Measurements from ENCODE around the gene CBARP.
"Not testable (repeated sequence)": the region's sequence is repeated elsewhere in the genome, so short reads cannot be mapped to it uniquely, and the experiment has no call there.

CBARP gene

GRCh38 chr19:1252821-1253513 lies 15.2 kb upstream of the CBARP start:
- no peak for DNase-seq (ENCODE audit: low read depth)

DNA sequence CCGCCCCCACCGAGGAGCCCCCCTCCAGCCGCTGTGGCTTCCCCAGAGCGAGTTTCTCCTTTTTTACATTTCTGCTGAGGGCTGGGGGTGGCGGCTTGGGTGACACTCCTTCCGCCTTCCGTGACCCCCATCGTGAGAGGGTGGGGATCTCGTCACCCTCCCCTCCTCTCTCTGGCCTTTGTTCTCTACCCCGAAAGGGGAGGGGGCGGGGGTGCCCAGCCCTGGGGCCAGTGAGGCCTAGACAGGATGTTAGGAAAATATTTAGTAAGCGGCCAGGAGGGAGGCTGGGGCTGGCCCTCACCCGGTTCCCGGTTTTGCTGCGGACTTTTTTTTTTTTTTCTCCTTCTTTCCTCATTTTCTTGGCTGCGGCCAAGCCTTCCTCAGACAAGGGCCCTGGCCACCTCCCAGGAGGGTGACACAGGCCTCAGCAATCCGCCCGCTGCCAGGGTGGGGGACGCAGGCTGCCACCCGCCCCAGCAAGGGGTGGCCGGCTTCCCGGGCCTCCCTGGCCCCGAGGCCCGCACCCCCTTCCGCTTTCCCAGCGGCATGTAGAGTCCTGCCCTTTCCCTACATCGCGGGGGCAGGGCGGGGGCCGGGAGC lies 14.5 kb upstream of the CBARP start:
- no peak for DNase-seq (ENCODE audit: low read depth)

DNA sequence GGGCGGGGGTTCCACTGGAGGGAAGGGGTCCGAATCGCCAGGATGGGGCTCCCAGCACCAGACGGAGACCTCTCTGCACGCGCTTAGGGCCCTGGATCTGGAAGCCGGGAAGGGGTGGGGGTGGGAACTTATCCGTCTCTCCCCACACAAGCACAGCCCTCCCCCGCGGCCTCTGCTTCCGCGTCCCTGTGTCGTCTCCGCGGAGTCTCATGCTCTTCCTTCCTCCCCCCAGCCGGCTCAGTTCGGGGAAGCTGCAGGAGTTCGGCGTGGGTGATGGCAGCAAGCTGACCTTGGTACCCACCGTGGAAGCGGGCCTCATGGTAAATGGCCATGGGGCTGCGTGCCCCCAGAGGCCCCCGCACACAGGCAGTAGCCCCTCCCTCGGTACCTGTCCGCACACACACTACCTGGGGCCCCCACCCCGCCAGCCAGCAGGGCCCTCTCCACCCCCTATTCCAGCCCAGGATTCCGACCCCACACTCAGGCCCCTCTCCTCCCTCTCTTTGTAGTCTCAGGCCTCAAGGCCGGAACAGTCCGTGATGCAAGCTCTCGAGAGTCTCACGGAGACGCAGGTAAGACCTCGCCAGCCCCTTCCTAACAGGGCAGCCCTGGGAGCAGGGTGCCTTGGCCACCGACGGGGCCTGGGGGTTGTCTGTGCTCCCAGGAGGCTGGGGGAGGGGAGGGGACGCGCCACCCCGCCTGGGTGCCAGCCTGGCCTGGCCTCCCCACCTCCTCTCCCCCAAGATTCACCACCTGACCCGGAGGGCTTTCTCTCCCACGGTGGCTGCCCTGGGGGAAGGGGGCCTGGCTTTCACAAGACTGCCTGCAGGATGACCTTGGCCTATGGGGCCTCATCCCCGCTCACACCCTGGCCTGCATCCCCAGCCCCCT lies 13.8 kb upstream of the CBARP start:
- DNase-seq (ENCODE audit: low read depth) = no peak

DNA sequence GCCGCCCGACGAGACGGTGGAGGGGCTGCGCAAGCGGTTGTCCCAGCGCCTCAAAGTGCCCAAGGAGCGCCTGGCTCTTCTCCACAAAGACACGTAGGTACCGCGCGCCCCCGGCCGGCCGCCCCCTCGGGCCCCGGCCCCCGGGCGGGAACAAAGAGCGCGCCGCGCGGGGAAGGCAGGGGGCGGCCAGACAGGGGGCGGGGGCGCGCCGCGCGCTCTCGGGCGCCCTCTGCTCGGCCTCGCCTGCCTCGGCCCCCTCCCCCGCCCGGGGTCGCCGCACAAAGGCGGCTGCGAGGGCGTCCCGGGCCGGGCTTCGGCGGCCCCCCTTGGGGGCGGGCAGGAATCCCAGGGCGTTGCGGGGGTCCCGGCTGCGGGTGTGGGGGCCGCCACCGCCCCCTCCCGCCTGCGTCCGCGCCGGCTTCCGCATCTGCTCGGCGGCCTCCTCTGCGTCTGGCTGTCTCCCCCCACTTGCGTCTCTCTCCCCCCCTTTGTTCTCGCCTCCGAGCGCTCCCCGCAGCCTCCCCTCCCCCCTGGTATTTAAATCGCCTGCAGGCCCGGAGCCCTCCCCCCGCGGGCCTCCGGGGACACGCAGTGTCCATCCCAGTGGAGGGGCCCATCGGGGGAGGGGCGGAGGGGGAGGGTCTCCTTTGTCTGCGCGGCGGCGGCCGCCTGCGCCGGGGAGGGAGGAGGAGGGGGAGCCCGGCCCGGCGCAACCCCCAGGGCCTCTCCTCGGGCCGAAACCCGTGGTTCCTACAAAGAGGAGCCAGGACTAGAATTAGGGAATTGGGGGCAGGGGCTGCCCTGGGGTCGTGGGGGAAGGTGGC lies 12.8 kb upstream of the CBARP start:
- DNase-seq (ENCODE audit: low read depth) = no peak

DNA sequence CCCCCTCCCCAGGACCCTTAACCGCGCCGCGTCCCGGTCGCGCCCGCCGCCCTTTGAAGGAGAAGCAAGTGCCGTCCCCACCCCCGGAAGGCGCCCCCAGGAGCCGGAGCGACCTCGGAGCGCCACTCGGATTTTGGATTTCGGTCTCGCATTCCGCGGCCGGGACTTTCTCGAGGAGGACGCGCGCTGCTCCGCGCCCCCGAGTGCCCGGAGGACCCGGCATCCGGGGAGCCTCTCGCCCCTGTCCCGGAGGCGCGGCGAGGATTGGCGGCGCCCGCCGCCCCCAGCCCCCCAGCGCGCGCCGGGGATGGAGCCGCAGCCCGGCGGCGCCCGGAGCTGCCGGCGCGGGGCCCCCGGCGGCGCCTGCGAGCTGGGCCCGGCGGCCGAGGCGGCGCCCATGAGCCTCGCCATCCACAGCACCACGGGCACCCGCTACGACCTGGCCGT lies 12.2 kb upstream of the CBARP start:
- DNase-seq (ENCODE audit: low read depth) = no peak

DNA sequence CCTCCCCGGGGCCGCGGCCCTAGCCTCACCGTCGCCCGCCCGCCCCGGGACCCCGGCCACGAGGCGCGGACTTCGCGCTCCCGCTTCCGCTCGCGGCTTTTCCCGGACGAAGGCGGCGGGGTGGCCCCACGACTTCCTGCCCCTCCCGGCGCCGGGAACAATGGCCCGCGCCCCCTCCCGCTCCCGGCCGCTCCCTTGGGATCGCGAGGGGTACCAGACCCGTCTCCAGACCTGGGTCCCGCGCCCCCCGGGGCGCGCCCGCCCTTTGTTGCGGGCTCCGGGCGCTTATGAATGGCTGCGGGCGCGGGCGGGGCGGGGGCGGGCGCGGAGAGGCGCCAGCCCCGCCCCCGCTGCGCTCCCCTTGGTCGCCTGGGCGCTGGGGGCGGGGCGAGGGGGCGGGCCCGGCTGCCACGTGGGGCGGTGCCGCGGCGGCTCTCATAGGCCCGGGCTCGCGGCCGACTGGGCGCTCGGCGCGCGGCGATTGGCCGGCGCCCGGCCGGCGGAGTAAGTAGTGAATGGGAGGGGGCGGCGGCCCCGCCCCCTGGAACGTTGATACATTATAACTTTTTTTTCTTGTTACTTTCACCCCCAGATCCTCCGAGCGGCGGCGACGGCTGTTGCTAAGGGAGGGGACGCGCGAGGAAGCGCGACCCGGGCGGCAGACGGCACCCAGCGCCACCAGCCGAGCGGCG lies 11.6 kb upstream of the CBARP start:
- peak; percentile 83 for DNase-seq (ENCODE audit: low read depth)

DNA sequence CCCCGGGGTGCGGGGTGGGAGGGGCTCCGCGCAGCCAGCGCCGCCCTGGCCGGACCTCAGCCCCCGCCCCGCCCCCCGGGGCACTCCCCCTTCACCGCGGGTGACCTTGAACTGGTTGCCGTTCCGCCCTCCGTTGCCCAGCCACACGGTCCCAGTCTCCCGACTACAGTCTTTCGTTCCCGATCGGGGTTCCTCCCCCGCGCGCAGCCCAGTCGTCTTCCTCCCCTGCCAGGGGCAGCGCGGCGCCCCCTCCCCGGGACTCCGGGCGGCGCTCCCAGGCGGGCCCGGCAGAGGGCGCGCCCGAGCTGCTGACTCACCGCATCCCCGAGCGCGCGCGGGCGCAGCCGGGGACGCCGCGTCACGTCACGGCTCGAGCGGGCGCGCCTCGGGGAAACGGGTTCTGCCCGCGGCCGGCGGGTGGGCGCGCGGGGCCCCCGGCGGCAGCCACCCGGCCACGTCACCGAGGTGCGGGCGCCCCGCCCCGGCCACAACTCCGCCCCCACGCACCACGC lies 11.0 kb upstream of the CBARP start:
- DNase-seq (ENCODE audit: low read depth) = no peak

DNA sequence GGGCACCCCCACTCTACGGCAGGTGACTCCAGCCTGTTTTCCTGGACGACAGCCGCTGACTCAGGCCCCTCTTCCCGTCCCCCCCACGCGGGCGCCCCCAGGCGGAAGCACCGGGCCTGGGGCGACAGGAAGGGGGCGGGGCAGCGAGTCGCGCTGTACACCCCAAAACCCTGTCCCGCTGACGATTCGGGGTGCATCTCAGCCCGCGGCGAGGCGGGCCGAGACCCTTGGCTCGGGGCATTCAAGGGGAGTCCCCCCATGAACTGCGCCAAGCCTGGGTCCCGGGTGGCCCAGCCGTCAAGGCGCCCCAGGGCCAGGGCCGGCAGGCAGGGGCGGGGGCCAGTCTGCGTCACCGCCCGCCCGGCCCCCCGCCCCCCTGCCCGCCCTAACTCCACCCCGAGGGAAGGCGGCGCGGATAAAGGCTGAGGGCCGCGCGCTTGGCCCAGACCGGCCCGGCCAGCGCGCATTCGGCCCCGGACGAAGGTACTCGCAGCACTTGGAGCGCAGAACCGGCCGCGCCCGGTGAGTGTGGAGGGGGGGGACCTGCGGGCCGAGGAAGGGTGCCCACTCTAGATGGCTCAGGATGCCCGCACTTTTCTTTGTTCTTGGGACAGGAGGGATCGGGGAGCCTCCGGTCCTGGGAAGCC lies 10.5 kb upstream of the CBARP start, which contains the start of gene MIDN:
Gene MIDN, plus strand, starts transcription at position 445 of the 647 bp plus-strand sequence. CDS start 1,714 bp downstream, outside the sequence.
- DNase-seq (ENCODE audit: low read depth) = no peak

- no peak for DNase-seq (ENCODE audit: low read depth)
Observed at GRCh38 chr19:1247748-1248138, 9.9 kb upstream of the CBARP start.

DNA sequence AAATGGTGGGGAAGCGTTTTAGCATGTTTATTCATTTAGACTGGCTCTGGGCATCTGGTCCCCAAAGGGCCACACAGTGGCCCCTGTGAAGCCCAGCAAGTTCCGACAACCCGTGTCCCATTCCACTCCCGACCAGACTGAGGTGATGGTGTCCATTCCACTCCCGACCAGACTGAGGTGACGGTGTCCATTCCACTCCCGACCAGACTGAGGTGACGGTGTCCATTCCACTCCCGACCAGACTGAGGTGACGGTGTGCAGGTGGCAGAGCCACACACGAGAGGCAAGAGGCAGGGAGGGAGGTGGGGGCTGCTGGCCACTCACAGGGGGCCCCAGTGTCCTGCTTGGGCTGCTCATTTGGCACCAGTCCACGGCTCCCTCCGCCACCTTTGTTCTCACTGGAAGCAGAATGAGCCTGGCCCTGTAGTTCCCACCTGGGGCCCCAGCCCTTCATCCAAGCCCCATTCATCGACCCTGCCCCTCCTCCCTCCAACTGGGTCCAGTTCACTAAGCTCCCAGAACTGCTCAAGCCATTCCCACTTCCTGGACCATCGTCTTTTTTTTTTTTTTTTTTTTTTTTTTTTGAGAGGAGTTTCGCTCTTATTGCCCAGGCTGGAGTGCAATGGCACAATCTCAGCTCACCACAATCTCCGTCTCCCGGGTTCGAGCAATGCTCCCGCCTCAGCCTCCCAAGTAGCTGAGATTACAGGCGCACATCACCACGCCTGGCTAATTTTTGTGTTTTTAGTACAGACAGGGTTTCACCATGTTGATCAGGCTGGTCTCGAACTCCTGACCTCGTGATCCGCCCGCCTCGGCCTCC lies 8.7 kb upstream of the CBARP start:
- not testable (repeated sequence) for DNase-seq (ENCODE audit: low read depth)

GRCh38 chr19:1245494-1246264 lies 7.9 kb upstream of the CBARP start:
- no peak for DNase-seq (ENCODE audit: low read depth)

- no peak for DNase-seq (ENCODE audit: low read depth)
Observed at GRCh38 chr19:1244693-1245451, 7.1 kb upstream of the CBARP start.

- peak; percentile 78 for DNase-seq (ENCODE audit: low read depth)
Observed at GRCh38 chr19:1243768-1244692, 6.2 kb upstream of the CBARP start.

DNA sequence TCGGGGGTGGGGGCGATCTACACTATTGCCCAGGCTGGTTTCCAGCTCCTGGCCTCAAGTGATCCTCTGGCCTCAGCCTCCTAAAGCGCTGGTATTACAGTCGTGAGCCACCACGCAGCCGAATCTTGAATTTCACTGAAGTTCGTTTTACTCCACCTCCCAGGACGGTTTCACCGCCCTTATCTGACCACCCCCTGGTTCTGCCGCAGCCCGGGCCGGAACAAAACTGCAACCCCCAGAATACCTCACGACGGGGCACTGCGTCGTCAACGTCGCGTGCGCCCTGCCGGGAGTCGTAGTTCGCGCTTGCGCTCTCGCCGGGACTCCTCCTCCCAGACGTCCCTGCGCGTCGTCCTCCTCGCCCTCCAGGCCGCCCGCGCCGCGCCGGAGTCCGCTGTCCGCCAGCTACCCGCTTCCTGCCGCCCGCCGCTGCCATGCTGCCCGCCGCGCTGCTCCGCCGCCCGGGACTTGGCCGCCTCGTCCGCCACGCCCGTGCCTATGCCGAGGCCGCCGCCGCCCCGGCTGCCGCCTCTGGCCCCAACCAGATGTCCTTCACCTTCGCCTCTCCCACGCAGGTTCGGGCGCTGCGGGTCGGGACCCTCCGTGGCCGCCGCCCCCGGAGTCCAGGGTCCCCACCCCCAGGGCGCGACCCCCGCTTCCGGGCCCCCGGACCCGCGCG lies 3.8 kb upstream of the CBARP start, which contains the start of gene ATP5F1D:
Gene ATP5F1D, plus strand, starts transcription at position 335 of the 679 bp plus-strand sequence. Its CDS starts 100 bp downstream, at position 435.
- DNase-seq (ENCODE audit: low read depth) = peak; percentile 86

DNA sequence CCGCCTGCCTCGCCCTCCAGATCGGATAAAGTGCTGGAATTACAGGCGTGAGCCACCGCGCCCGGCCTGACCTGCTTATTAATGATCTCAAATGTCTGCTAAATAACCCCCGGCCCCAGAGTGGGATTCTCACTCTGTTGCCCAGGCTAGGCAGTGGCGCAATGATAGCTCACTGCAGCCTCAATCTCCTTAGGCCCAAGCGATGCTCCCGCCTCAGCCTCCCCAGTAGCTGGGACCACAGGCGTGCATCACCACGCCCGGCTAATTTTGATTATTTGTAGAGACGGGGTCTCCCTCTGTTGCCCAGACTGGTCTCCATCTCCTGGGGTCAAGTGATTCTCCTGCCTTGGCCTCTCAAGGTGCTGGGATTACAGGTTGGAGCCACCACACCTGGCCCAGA lies 3.1 kb upstream of the CBARP start:
- DNase-seq (ENCODE audit: low read depth) = no peak
